ENCODE data around the gene LPAR1.

DNA sequence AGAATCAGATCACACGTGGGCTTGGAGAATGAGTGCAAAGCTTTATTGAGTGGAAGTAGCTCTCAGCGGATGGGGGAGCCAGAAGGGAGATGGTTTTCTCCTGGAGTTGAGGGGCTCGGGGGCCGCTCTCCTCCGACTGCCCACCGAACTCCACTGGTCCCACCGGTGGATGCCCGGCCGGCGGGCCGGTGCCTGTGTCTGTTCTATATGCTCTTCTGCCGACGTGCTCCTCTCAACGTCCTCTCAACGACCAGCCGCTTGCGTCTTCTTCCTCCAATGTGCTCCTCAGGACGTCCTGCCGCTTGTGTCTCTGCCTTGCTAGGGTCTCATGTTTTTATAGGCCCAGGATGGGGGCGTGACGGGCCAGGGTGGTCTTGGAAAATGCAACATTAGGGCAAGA is 207.8 kb downstream of the LPAR1 start:
- TF ChIP-seq, protein P1, sequence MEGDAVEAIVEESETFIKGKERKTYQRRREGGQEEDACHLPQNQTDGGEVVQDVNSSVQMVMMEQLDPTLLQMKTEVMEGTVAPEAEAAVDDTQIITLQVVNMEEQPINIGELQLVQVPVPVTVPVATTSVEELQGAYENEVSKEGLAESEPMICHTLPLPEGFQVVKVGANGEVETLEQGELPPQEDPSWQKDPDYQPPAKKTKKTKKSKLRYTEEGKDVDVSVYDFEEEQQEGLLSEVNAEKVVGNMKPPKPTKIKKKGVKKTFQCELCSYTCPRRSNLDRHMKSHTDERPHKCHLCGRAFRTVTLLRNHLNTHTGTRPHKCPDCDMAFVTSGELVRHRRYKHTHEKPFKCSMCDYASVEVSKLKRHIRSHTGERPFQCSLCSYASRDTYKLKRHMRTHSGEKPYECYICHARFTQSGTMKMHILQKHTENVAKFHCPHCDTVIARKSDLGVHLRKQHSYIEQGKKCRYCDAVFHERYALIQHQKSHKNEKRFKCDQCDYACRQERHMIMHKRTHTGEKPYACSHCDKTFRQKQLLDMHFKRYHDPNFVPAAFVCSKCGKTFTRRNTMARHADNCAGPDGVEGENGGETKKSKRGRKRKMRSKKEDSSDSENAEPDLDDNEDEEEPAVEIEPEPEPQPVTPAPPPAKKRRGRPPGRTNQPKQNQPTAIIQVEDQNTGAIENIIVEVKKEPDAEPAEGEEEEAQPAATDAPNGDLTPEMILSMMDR (IDR thresholded peaks at IDR 0.05): no peak
- TF ChIP-seq EZH2 (IDR thresholded peaks at IDR 0.05) (no peak), EZH2phosphoT487 (IDR thresholded peaks at IDR 0.05) (no peak)
